Lower leg skin (tissue), 3 donors: Measurements from ENCODE around the gene NCEH1.
"Not testable (repeated sequence)": the region's sequence is repeated elsewhere in the genome, so short reads cannot be mapped to it uniquely, and the experiment has no call there.

Experiments
- CTCF ChIP-seq, 3 donors: fragments of 450-650 bp; IDR thresholded peaks; one replicate each; pipeline ENCODE4 v1.5.1; 2016; ENCODE audit warnings: antibody characterized with exemption in 3 of 3, mild to moderate bottlenecking in 3 of 3, moderate library complexity in 2 of 3
- POLR2A ChIP-seq, 2 donors: fragments of 450-650 bp; IDR thresholded peaks; one replicate each; pipeline ENCODE4 v1.6.1; 2016 to 2017; ENCODE audit warnings: antibody characterized with exemption in 2 of 2, mild to moderate bottlenecking in 1 of 2, moderate library complexity in 1 of 2

GRCh38 chr3:172660421-172660820 is 50.4 kb downstream of the NCEH1 start:
- not testable (repeated sequence) for TF ChIP-seq CTCF, POLR2A (IDR thresholded peaks at IDR 0.05)
